LNCaP clone FGC (cell line): ENCODE data around the gene RCBTB2.

Experiments
- DNase-seq: peaks from one replicate; pipeline ENCODE4 v3.0.0-alpha.2; 2011; ENCODE audit warnings: low read depth
- H3K4me3 ChIP-seq: 2 replicates; pipeline ENCODE4 v1.5.1; 2011; ENCODE audit warnings: mild to moderate bottlenecking, low read depth, low read length, control low read depth
- TF ChIP-seq, protein P1 (sequence below): IDR thresholded peaks from 2 replicates; pipeline ENCODE4 v1.5.1; 2012; ENCODE audit warnings: mild to moderate bottlenecking; ENCODE audit not compliant: control insufficient read depth, insufficient read depth; ENCODE audit errors: extremely low read depth

RCBTB2 gene

DNA sequence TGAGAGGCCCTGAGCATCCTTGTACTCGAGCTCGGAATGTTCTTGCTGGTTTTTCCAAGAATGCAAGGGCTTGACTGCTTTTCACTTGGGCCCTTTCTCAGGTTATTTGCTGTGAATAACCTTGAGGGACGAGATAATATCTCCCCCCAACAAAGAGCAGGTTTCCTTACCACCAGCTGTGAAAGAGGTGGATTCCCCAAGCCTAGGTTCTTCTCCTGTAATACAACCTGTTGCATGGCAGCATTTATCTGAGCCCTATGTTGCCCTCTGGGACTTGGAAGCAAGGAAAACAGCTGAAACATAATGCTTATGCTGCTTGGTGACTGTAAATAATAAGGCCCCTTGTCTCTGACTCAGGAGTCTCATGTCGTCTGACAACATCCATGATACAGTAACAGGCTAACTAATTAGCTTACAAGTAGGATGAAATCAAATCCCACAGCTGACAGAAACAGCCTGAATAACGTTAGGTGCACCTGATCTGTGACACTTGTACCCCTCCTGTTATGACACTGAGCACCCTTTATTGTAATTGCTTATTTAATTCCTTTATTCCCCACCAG lies 43.6 kb upstream of the RCBTB2 start:
- TF ChIP-seq, protein P1, sequence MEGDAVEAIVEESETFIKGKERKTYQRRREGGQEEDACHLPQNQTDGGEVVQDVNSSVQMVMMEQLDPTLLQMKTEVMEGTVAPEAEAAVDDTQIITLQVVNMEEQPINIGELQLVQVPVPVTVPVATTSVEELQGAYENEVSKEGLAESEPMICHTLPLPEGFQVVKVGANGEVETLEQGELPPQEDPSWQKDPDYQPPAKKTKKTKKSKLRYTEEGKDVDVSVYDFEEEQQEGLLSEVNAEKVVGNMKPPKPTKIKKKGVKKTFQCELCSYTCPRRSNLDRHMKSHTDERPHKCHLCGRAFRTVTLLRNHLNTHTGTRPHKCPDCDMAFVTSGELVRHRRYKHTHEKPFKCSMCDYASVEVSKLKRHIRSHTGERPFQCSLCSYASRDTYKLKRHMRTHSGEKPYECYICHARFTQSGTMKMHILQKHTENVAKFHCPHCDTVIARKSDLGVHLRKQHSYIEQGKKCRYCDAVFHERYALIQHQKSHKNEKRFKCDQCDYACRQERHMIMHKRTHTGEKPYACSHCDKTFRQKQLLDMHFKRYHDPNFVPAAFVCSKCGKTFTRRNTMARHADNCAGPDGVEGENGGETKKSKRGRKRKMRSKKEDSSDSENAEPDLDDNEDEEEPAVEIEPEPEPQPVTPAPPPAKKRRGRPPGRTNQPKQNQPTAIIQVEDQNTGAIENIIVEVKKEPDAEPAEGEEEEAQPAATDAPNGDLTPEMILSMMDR: no peak
- no peak for DNase-seq
- no peak overlapping the region for H3K4me3 ChIP-seq

DNA sequence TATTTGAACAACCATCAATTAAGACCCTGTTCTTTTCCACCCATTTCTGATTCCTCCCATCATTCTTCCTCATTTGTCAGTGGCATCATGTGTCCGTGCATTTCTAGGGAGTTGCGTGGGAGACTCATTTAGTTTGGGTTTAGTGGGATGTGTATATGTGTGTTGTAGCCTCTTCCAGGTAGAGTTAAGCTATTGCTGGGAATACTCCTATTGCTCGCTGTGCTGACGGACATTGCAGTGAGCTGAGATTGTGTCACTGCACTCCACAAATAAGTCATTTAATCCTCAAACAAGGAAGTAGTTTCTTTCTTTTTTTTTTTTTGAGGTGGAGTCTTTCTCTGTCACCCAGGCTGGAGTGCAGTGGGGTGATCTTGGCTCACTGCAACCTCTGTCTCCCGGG lies 42.2 kb upstream of the RCBTB2 start:
- DNase-seq: no peak
- TF ChIP-seq, protein P1: no peak
- no peak overlapping the region for H3K4me3 ChIP-seq

DNA sequence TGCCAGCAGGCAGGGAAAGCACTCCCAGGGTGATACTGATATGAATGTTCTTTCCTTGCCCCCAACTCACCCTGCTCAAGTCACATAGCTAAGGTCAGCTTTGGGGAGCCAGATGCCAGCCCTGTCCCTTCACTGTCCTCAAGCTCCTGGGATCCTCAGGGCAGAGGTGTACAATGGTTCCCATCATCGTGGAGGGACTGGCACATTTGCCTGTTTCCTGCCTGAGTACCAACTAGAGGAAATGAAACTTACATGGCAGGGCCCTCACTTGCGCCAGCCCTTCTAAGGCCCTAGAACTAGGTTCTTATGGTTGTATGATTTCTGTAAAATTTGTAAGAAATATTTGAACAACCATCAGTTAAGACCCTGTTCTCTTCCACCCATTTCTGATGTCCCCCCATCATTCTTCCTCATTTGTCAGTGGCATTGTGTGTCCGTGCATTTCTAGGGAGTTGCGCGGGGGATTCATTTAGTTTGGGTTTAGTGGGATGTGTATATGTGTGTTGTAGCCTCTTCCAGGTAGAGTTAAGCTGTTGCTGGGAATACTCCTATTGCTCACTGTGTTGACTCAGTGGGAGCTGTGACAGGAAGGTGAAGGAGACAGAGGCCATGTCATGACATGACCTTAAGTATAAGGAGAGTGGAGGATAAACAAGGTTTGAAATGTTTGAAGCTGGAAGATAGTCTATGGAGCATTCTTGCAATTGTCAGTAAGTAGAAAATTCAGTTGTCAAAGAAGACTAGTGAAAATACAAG lies 41.3 kb upstream of the RCBTB2 start:
- no peak for DNase-seq
- H3K4me3 ChIP-seq: no peak overlapping the region
- TF ChIP-seq, protein P1: no peak

DNA sequence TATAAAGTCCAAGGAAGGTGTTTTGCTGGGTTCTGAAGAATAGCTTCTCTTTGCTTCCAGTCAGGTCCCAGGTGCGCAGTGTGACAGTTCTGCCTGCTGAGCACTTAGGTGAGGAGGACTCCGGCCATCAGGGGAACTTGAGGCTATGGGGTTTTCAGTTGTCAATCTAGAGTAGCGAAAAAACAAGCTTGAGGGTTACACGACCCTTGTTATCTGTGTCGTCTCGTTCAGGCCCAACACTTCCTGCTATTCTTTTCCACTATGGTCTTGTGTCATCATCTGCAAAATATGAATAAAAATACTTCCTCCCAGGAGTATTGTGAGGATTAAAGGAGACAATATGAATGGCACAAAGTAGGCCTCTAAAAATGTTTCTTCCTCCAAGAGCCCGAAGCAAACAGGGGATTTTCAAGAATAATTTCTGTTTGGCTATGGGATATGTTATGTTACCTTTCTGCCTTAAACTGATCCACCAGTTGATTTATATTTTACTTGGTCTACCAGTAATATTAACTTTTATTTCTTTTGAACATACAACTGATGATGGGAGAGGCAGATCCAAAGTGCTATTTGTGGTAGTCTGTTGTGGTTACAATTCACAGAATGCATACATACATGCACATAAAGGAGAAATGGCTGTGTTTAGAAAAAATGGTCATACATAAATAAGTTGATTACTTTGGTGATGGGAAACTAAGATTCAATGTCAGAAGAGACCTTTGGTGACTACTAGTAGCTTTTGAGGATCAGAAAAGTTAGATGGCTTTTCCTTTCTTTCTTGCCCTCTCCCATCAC lies 40.5 kb upstream of the RCBTB2 start:
- no peak overlapping the region for H3K4me3 ChIP-seq
- TF ChIP-seq, protein P1: no peak
- DNase-seq: no peak

DNA sequence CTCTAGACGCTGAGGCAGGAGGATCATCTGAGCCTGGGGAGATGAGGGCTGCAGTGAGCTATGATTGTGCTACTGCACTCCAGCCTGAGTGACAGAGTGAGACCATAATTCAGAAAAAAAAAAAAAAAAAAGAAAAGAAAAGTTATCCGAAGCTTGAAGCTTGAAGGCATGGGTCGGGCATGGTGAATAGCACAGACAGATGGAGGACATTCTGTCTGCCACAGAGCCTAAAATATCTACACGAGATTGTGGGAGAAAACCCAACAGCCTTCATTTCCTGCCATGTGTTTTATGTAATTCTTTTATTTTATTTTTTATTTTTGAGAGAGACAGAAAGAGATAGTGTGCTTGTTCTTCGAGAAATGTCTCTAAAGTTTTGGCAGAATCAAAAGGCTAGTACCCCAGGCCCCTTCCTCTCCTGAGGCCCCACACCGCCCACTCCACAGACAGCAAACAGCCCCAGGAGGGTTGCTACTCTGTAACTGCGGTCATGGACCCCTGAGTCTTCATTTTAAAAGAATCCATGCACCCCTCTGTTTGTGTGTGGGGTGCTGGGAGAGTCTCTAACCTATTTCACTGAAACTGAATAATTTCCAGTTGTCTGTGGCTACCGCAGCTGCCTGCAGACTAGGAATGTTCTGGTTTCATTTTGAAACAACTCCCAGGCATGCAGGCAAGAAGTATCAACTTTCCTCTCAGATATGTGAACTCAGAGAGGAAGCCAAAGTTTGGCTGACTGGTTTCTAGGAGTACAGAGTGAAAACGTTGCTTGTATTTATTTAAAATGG lies 38.4 kb upstream of the RCBTB2 start:
- no peak for DNase-seq
- no peak overlapping the region for H3K4me3 ChIP-seq
- TF ChIP-seq, protein P1: no peak

DNA sequence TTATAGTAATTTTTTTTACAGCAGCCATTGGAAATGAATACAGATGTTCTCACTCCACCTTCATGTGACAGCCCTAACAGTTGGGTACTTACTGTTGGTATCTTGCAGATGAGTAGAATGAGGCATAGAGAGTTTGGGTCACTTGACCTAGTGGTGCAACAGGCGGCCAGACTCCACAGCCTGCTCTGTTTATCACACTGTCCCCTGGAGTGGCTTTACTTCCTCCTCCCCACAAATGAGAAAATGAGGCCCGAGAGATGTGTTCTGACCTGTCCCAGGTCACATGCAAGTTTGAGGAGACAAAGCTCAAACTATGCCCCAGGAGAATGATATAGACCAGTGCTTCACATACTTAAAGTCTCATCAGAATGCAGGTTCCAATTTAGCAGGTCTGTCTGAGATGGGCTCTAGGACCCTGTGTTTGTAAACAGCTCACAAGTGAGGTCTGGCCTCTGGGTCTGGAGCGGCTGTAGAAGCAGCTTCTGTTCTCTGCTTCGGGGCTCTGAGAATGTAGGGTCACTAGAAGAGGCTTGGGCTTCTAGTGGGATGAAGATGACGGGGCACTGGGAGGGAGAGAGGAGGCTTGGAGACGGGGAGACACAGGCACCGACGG lies 37.4 kb upstream of the RCBTB2 start:
- H3K4me3 ChIP-seq: no peak overlapping the region
- TF ChIP-seq, protein P1: no peak
- DNase-seq: no peak
